ENCODE measurements around the gene TADA1.

Gene TADA1

DNA sequence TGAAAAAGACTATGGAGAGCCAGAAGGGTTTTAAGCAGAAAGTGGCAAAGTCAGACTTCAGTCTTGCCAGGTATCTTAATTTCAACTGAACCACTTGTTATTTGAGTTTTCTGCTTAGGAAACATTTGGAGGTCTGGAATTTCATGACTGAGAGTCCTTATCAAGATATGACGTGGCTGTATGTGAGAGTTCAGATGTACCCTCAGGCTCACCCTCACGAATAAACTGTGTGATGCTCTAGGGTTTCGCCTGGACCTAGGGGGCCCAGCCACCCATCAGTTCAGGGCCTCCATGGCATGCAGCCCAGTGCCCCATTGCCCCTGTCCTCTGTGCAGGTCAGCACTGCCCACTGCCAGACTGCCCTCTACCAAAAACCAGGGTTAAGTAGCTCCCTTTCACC is 30.6 kb upstream of the TADA1 start:
- TF ChIP-seq, protein P1, sequence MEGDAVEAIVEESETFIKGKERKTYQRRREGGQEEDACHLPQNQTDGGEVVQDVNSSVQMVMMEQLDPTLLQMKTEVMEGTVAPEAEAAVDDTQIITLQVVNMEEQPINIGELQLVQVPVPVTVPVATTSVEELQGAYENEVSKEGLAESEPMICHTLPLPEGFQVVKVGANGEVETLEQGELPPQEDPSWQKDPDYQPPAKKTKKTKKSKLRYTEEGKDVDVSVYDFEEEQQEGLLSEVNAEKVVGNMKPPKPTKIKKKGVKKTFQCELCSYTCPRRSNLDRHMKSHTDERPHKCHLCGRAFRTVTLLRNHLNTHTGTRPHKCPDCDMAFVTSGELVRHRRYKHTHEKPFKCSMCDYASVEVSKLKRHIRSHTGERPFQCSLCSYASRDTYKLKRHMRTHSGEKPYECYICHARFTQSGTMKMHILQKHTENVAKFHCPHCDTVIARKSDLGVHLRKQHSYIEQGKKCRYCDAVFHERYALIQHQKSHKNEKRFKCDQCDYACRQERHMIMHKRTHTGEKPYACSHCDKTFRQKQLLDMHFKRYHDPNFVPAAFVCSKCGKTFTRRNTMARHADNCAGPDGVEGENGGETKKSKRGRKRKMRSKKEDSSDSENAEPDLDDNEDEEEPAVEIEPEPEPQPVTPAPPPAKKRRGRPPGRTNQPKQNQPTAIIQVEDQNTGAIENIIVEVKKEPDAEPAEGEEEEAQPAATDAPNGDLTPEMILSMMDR (IDR thresholded peaks at IDR 0.05; ENCODE audit: low read depth, low read length): no peak
- H3K4me3 ChIP-seq (ENCODE audit: low read depth, low read length): no peak overlapping the region

DNA sequence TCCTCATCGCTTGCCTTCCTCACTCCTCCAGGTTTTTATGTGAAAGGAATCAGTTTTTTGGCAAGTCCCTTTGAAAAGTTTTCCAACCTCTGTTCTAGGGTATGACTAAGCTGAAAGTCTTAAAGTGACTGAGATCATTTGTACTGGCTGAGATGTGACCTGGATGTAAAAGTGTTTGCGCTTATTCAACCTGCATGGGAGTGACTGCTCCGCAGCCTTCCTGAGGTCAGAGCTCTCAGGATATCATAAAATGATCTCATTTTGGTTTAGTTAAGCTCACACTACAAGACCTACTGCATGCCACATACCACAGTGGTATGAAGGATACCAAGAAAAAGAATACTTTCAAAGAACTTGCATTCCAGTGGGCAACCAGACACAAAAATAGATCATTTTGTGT is 29.8 kb upstream of the TADA1 start:
- TF ChIP-seq, protein P1 (IDR thresholded peaks at IDR 0.05; ENCODE audit: low read depth, low read length): no peak
- no peak overlapping the region for H3K4me3 ChIP-seq (ENCODE audit: low read depth, low read length)

DNA sequence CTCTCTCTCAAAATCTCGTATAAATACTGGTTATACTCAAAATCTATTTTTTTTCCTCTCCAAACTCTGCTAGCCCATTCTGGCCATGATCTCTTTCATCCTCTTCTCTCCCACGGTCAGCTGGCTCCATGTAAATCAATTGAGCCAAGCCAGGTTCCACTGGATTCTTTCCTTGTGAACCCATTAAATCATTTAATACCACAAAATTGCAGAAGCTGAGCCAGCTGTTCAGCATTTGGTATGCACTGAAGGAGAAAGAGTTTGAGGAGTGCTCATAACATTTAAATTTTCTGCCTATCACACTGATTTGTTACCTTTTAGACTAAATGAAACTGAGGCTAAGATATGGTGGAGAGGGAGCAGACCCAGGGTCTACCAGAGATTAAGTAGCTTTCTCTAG is 29.1 kb upstream of the TADA1 start:
- TF ChIP-seq, protein P1 (IDR thresholded peaks at IDR 0.05; ENCODE audit: low read depth, low read length): no peak
- H3K4me3 ChIP-seq (ENCODE audit: low read depth, low read length): no peak overlapping the region

DNA sequence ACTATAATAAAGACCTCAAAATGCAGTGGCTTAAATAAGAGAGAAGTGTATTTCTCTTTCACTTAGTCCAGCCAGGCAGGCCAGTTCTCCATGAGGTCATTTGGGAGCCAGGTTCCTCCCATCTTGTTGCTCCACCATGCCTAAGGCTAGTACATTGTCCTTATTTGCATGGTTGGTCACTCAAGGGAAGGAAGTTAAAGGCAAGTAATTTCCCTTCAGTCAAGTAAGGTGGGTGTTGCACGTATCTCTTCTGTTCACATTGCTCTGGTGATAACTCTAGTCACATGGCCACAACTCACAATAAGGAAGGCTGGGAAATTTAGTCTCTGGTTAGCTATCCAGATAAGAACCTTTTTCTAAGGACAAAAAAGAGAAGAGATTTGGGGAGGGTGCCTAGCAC is 27.2 kb upstream of the TADA1 start:
- H3K4me3 ChIP-seq (ENCODE audit: low read depth, low read length): no peak overlapping the region
- TF ChIP-seq, protein P1 (IDR thresholded peaks at IDR 0.05; ENCODE audit: low read depth, low read length): no peak

DNA sequence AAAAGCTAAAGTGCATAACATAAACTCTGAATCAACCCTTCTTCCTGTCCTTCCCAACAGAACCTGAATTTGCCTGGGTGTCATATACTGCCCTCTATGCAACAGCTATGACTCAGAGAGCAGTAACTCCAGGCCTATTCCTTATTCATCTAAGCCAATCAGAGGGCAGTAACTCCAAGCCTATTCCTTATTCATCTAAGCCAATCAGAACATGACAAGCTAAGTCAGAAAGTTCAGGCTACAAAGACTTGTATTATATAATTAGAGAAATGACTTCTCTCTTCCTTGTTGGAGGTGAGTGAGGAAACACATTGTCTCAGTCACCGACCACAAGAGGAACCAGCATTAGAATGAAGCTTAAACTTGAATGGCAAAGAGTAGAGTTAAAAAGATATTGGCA is 26.2 kb upstream of the TADA1 start:
- TF ChIP-seq, protein P1 (IDR thresholded peaks at IDR 0.05; ENCODE audit: low read depth, low read length): no peak
- no peak overlapping the region for H3K4me3 ChIP-seq (ENCODE audit: low read depth, low read length)

DNA sequence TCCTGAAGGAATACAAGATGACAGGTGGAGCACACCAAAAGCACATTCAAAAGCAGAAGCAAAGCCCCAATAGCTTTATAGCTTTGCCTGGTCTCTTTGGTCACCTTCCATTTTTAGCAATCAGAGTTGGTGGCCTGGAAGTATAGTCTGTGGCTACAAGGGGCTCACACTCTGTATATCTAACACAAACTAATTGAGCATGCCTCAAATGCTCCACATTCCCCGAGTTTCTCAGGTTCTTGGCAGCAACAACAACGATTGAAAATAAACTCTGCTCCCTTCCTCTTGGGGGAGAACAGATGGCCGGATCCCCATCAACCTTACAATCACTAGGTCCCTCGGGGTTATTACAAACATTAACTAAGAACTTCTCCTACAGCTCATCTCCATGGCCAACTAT is 24.9 kb upstream of the TADA1 start:
- TF ChIP-seq, protein P1 (IDR thresholded peaks at IDR 0.05; ENCODE audit: low read depth, low read length): no peak
- H3K4me3 ChIP-seq (ENCODE audit: low read depth, low read length): no peak overlapping the region

DNA sequence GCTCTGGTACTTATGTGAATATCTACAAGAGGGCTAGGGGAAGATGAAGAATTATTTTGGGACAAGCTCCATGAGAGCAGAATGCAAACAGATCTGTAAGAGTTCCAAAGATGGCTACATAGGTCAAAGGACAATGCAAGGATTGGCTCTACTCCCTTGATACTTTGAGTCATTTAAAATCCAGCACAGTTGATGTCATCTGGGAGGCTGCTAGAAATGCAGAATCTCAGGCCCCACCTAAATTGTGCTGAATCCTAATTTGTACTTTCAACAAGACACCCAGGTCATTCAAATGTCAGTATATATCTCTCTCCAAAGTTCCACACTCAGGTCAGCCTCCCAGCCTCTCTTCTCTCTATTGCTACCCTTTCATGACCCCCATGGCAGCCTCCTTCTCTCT is 23.7 kb upstream of the TADA1 start:
- H3K4me3 ChIP-seq (ENCODE audit: low read depth, low read length): no peak overlapping the region
- TF ChIP-seq, protein P1 (IDR thresholded peaks at IDR 0.05; ENCODE audit: low read depth, low read length): no peak

All from WI38 (cell line).